ENCODE results near the gene MED27.

GRCh38 chr9:131851414-131851813, 228.3 kb downstream of the MED27 start:
- TF ChIP-seq RAD21 (IDR thresholded peaks at IDR 0.05; ENCODE audit: insufficient read depth, low read depth, low read length) (no peak), SP1 (IDR thresholded peaks at IDR 0.05; ENCODE audit: low read depth, low read length) (no peak), RCOR1 (conservative IDR thresholded peaks at IDR 0.05; ENCODE audit: low read depth, low read length) (no peak), GATAD2B (conservative IDR thresholded peaks at IDR 0.05; ENCODE audit: low read depth) (no peak), YY1 (IDR thresholded peaks at IDR 0.05; ENCODE audit: low read depth, low read length) (no peak), EZH2 (IDR thresholded peaks at IDR 0.05; ENCODE audit: borderline replicate concordance, control insufficient read depth, low read depth, low read length) (no peak), ZZZ3 (IDR thresholded peaks at IDR 0.05; ENCODE audit: control insufficient read depth, insufficient read length, low read depth) (no peak), TAF1 (IDR thresholded peaks at IDR 0.05; ENCODE audit: borderline replicate concordance, low read depth, low read length) (no peak)
- TF ChIP-seq, protein P1, sequence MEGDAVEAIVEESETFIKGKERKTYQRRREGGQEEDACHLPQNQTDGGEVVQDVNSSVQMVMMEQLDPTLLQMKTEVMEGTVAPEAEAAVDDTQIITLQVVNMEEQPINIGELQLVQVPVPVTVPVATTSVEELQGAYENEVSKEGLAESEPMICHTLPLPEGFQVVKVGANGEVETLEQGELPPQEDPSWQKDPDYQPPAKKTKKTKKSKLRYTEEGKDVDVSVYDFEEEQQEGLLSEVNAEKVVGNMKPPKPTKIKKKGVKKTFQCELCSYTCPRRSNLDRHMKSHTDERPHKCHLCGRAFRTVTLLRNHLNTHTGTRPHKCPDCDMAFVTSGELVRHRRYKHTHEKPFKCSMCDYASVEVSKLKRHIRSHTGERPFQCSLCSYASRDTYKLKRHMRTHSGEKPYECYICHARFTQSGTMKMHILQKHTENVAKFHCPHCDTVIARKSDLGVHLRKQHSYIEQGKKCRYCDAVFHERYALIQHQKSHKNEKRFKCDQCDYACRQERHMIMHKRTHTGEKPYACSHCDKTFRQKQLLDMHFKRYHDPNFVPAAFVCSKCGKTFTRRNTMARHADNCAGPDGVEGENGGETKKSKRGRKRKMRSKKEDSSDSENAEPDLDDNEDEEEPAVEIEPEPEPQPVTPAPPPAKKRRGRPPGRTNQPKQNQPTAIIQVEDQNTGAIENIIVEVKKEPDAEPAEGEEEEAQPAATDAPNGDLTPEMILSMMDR (IDR thresholded peaks at IDR 0.05 in 2 of 3, conservative IDR thresholded peaks at IDR 0.05 in 1 of 3; ENCODE audit: control insufficient read depth in 2 of 3, extremely low read depth in 1 of 3, insufficient read depth in 1 of 3, low read depth in 3 of 3, low read length in 3 of 3) = no peak
